B cell (primary cell): ENCODE results near the gene CENPQ. TPM values are rescaled to one million over a fixed set of nuclear protein-coding genes. Genes with fewer than 3 reads are reported as not detected.

Experiments used
- ATAC-seq: fragments of 200-7000 bp; cut with Tn5 transposase; one replicate; pipeline ENCODE4 v1.10.0; 2021; ENCODE audit warnings: low read depth, mild to moderate bottlenecking, moderate number of reproducible peaks, moderate library complexity
- CTCF ChIA-PET: fragments of 350-600 bp; sonication (Branson Sonifier 250); formaldehyde crosslinking; loops from one replicate; lab custom pipeline; 2021; ENCODE audit warnings: antibody characterized with exemption, inconsistent platforms; lab: Charles Lee
- POLR2A ChIA-PET: fragments of 350-600 bp; sonication (Branson Sonifier 250); formaldehyde crosslinking; loops from one replicate; lab custom pipeline; 2021; ENCODE audit warnings: antibody characterized with exemption; lab: Charles Lee
- DNase-seq: peaks from one replicate; pipeline ENCODE4 v3.0.0; 2013
- H2AFZ ChIP-seq: 2 replicates; pipeline ENCODE4 v1.6.1; 2012; ENCODE audit warnings: mild to moderate bottlenecking, low read depth, low read length; ENCODE audit not compliant: insufficient read depth, poor library complexity, severe bottlenecking
- H3K27ac ChIP-seq, 2 donors: 1 replicate in 1 of 2; 2 replicates in 1 of 2; pipeline ENCODE4 v1.5.1; 2012 to 2013; ENCODE audit warnings: low read length in 2 of 2, mild to moderate bottlenecking in 2 of 2, moderate library complexity in 1 of 2
- H3K27me3 ChIP-seq, 4 experiments: fragments of 200-600 bp in 1 of 4; sonication (generic) in 1 of 4; replicated peaks in 1 of 4; 1 replicate in 2 of 4; 2 replicates in 2 of 4; pipeline versions ENCODE4 v1.6.1 to v1.7.0; 2013 to 2016; ENCODE audit warnings: low read length in 3 of 4, mild to moderate bottlenecking in 2 of 4, mixed read lengths in 1 of 4, moderate library complexity in 1 of 4; ENCODE audit not compliant: insufficient read depth in 4 of 4, control insufficient read depth in 3 of 4; ENCODE audit errors: control extremely low read depth in 1 of 4
- H3K36me3 ChIP-seq, 2 experiments: replicated peaks in 1 of 2; 1 replicate in 1 of 2; 2 replicates in 1 of 2; pipeline versions ENCODE4 v1.6.1 to v1.7.1; 2013; ENCODE audit warnings: low read length in 1 of 2; ENCODE audit not compliant: insufficient read depth in 2 of 2, control insufficient read depth in 1 of 2; ENCODE audit errors: control extremely low read depth in 1 of 2, extremely low read depth in 1 of 2
- H3K4me1 ChIP-seq, 2 donors: fragments of 200-600 bp in 1 of 2; sonication (generic) in 1 of 2; 1 replicate in 1 of 2; 2 replicates in 1 of 2; pipeline versions ENCODE4 v1.5.1 to v1.6.1; 2013 to 2017; ENCODE audit warnings: low read length in 2 of 2; ENCODE audit not compliant: control insufficient read depth in 2 of 2, insufficient read depth in 2 of 2
- H3K4me2 ChIP-seq: replicated peaks from 2 replicates; pipeline ENCODE3; 2012; ENCODE audit warnings: mild to moderate bottlenecking, low read depth, low read length; ENCODE audit not compliant: poor library complexity, severe bottlenecking
- H3K4me3 ChIP-seq, 5 experiments: fragments of 200-600 bp in 1 of 5; sonication (generic) in 1 of 5; 1 replicate in 3 of 5; 2 replicates in 2 of 5; pipeline versions ENCODE4 v1.5.1 to v1.7.0; 2011 to 2016; ENCODE audit warnings: low read length in 4 of 5, mild to moderate bottlenecking in 4 of 5, low read depth in 2 of 5, control low read depth in 1 of 5, moderate library complexity in 1 of 5; ENCODE audit not compliant: insufficient read depth in 1 of 5; ENCODE audit errors: control extremely low read depth in 1 of 5, extremely low read depth in 1 of 5
- H3K79me2 ChIP-seq: fragments of 200-600 bp; sonication (generic); one replicate; pipeline ENCODE4 v1.6.0; 2016; ENCODE audit warnings: low read length; ENCODE audit not compliant: control insufficient read depth, insufficient read depth
- H3K9ac ChIP-seq: fragments of 200-600 bp; sonication (generic); 2 replicates; pipeline ENCODE4 v1.6.1; 2017; ENCODE audit warnings: mild to moderate bottlenecking, low read length, moderate library complexity
- H3K9me3 ChIP-seq, 3 donors: one replicate each; pipeline versions ENCODE4 v1.6.1 to v1.7.1; 2013; ENCODE audit warnings: low read length in 2 of 3; ENCODE audit not compliant: control insufficient read depth in 2 of 3, insufficient read depth in 1 of 3; ENCODE audit errors: control extremely low read depth in 1 of 3
- H4K20me1 ChIP-seq: 2 replicates; pipeline ENCODE4 v1.6.0; 2012; ENCODE audit warnings: mild to moderate bottlenecking, low read length; ENCODE audit not compliant: insufficient read depth, control insufficient read depth, poor library complexity, severe bottlenecking
- H3K27ac Mint-ChIP-seq: one replicate; pipeline ENCODE4 v1.8.0; 2021; ENCODE audit warnings: mixed read lengths
- H3K27me3 Mint-ChIP-seq: one replicate; pipeline ENCODE4 v1.8.0; 2021; ENCODE audit warnings: mixed read lengths
- H3K4me1 Mint-ChIP-seq: one replicate; pipeline ENCODE4 v1.8.0; 2021; ENCODE audit warnings: mixed read lengths
- H3K4me3 Mint-ChIP-seq: one replicate; pipeline ENCODE4 v1.8.0; 2021; ENCODE audit warnings: mixed read lengths
- H3K9me3 Mint-ChIP-seq: one replicate; pipeline ENCODE4 v1.8.0; 2022; ENCODE audit warnings: mixed read lengths; ENCODE audit not compliant: insufficient read depth
- CTCF ChIP-seq: fragments of 200-600 bp; IDR thresholded peaks from one replicate; pipeline ENCODE4 v1.8.0; 2022; ENCODE audit warnings: antibody characterized with exemption, mild to moderate bottlenecking
- EZH2 ChIP-seq: IDR thresholded peaks from 2 replicates; pipeline ENCODE4 v1.6.1; 2012; ENCODE audit warnings: borderline replicate concordance, low read depth, mild to moderate bottlenecking, moderate library complexity, low read length; ENCODE audit not compliant: insufficient read depth, poor library complexity, severe bottlenecking
- WGBS: methylation state at CpG from one replicate; pipeline ENCODE4 v1.1.5; 2013; ENCODE audit warnings: missing lambda C conversion rate; ENCODE audit not compliant: insufficient coverage; 5-methylcytosine and 5-hydroxymethylcytosine counted together
- intact Hi-C: fragments of 100-400 bp; cut with micrococcal nuclease; formaldehyde crosslinking; loops from one replicate; pipeline ENCODE4 v1.10.0; 2022
- polyA minus RNA-seq: library from RNA; depleted of rRNA, polyadenylated mRNA; stranded (reverse); fragments of >200 nt; gene quantifications from 2 replicates; pipeline ENCODE4 v1.2.3, GENCODE V29; 2012
- polyA plus RNA-seq: library from polyadenylated mRNA; depleted of rRNA; stranded (reverse); fragments of >200 nt; gene quantifications from 2 replicates; pipeline ENCODE4 v1.2.3, GENCODE V29; 2012
- total RNA-seq, 2 donors: library from RNA; stranded (reverse); fragments of 120-200 nt in 1 of 2; gene quantifications; 1 replicate in 1 of 2; 2 replicates in 1 of 2; pipeline versions ENCODE4 v1.2.3 to v1.2.4, GENCODE V29; 2013 to 2022

CENPQ gene
- total RNA-seq, result 6.6 and 7.5 TPM in 2 replicates
- 12.3 TPM for total RNA-seq (2013)
- 2.2 and 3.3 TPM in 2 replicates for polyA plus RNA-seq
- 1.5 and 1.7 TPM in 2 replicates for polyA minus RNA-seq

GRCh38 chr6:49462927-49463611 is at the start of gene CENPQ, which contains the start of gene MMUT:
CENPQ (plus strand) TSS chr6:49463370; CDS start chr6:49470177, 6,807 bp downstream.
MMUT (minus strand) TSS chr6:49463253; CDS start chr6:49459466, 3,787 bp downstream.
- H3K4me2 ChIP-seq, result peak within 1 kb of the TSS; percentile 87
- intact Hi-C loops, result no loop called here
- H3K4me3 Mint-ChIP-seq, result peak within 1 kb of the TSS; percentile 93
- ATAC-seq, result peak; percentile 99
- WGBS, result 2% methylated on average over 14 of the region's 37 CpGs
- H2AFZ ChIP-seq, result peak within 1 kb of the TSS; percentile 94
- no peaks in the 10 kb centered on the region for H4K20me1 ChIP-seq
- H3K36me3 ChIP-seq, result no peaks in the 10 kb centered on the region
- H3K9me3 ChIP-seq, result no peaks in the 10 kb centered on the region
- H3K9ac ChIP-seq, result peak within 1 kb of the TSS; percentile 97
- no peaks in the 10 kb centered on the region for H3K9me3 Mint-ChIP-seq
- ChIA-PET POLR2A (no interaction called here), CTCF (no interaction called here)
- H3K27me3 Mint-ChIP-seq, result no peaks in the 10 kb centered on the region
- H3K4me1 ChIP-seq, result peaks cover 42 to 43% of the 10 kb centered on the region in 2 donors
- TF ChIP-seq EZH2, result no peak
- TF ChIP-seq CTCF, result no peak
- peaks cover 57% of the 10 kb centered on the region for H3K4me1 Mint-ChIP-seq
- peak within 1 kb of the TSS; percentile 82 to 92 for H3K27ac ChIP-seq
- H3K27me3 ChIP-seq, result no peaks in the 10 kb centered on the region
- peak within 1 kb of the TSS; percentile 95 for H3K27ac Mint-ChIP-seq
- H3K4me3 ChIP-seq, result peak within 1 kb of the TSS; percentile 65 to 97 (median 82)
- H3K79me2 ChIP-seq, result peaks cover 52% of the 10 kb centered on the region
- DNase-seq, result peak; percentile 93

GRCh38 chr6:49415358-49415757 is 47.8 kb upstream of the CENPQ start:
- no peaks in the 10 kb centered on the region for H3K27me3 ChIP-seq
- H3K4me3 ChIP-seq, result no peak overlapping the region
- peaks cover 9% of the 10 kb centered on the region for H3K27me3 Mint-ChIP-seq
- ATAC-seq (no peak), DNase-seq (no peak)
- no peaks in the 10 kb centered on the region for H3K79me2 ChIP-seq
- no peaks in the 10 kb centered on the region for H3K9me3 ChIP-seq
- no peaks in the 10 kb centered on the region for H3K36me3 ChIP-seq
- no peak overlapping the region for H3K9ac ChIP-seq
- no peak overlapping the region for H3K4me3 Mint-ChIP-seq
- H3K9me3 Mint-ChIP-seq, result no peaks in the 10 kb centered on the region
- H3K27ac Mint-ChIP-seq, result no peak overlapping the region
- H3K4me1 Mint-ChIP-seq, result no peaks in the 10 kb centered on the region
- POLR2A ChIA-PET, result no interaction called here
- no peak overlapping the region for H3K27ac ChIP-seq
- no CpG with 5 or more reads among the region's 1 CpG for WGBS
- CTCF ChIA-PET, result no interaction called here
- TF ChIP-seq CTCF (no peak), EZH2 (no peak)
- H2AFZ ChIP-seq, result no peak overlapping the region
- H3K4me2 ChIP-seq, result no peak overlapping the region
- H3K4me1 ChIP-seq, result no peaks in the 10 kb centered on the region
- intact Hi-C loops, result no loop called here
- no peaks in the 10 kb centered on the region for H4K20me1 ChIP-seq
